Mammary epithelial cell (primary cell): ENCODE results near the gene TDP1.

Source experiments
- EZH2 ChIP-seq: IDR thresholded peaks from 2 replicates; pipeline ENCODE4 v1.6.1; 2012; ENCODE audit warnings: low read length, inconsistent platforms, borderline replicate concordance
- TF ChIP-seq, protein P1 (sequence below), 2 donors: IDR thresholded peaks in 1 of 2; conservative IDR thresholded peaks in 1 of 2; 2 replicates each; pipeline ENCODE4 v1.5.1; 2011 to 2012; ENCODE audit warnings: inconsistent platforms in 2 of 2, low read length in 2 of 2, mild to moderate bottlenecking in 2 of 2, control low read depth in 1 of 2, low read depth in 1 of 2; ENCODE audit not compliant: insufficient read depth in 1 of 2; ENCODE audit errors: extremely low read depth in 1 of 2

DNA sequence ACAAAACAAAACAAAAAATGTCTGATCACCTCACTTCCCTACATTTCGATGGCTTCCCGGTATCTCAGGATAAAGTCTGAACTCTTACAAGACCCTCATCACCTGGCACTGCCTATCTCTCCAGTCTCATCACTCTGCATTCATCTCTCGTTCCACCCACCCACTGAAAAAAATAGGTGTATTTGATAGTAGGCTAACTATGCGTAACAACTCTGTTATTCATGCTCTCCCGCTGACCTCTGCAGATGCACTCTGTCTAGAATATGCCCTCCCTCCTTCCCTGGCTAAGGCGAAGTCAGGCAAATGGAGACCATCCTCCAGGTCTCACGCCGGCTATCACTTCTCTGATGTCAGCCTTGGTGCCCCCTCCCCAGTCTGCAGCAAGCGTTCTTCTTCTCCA, 46.1 kb upstream of the TDP1 start:
- TF ChIP-seq, protein P1, sequence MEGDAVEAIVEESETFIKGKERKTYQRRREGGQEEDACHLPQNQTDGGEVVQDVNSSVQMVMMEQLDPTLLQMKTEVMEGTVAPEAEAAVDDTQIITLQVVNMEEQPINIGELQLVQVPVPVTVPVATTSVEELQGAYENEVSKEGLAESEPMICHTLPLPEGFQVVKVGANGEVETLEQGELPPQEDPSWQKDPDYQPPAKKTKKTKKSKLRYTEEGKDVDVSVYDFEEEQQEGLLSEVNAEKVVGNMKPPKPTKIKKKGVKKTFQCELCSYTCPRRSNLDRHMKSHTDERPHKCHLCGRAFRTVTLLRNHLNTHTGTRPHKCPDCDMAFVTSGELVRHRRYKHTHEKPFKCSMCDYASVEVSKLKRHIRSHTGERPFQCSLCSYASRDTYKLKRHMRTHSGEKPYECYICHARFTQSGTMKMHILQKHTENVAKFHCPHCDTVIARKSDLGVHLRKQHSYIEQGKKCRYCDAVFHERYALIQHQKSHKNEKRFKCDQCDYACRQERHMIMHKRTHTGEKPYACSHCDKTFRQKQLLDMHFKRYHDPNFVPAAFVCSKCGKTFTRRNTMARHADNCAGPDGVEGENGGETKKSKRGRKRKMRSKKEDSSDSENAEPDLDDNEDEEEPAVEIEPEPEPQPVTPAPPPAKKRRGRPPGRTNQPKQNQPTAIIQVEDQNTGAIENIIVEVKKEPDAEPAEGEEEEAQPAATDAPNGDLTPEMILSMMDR (conservative IDR thresholded peaks at IDR 0.05 in 1 of 2, IDR thresholded peaks at IDR 0.05 in 1 of 2; ENCODE audit: extremely low read depth in 1 of 2, insufficient read depth in 1 of 2, low read depth in 1 of 2, low read length in 2 of 2) = no peak
- TF ChIP-seq EZH2 = no peak
